ENCODE results near the gene ABLIM2. TPM values are rescaled to one million over a fixed set of nuclear protein-coding genes. Genes with fewer than 3 reads are reported as not detected.

Gene ABLIM2
- total RNA-seq, 6 experiments from 2014 or later, result 0.14 TPM; not detected in 5

DNA sequence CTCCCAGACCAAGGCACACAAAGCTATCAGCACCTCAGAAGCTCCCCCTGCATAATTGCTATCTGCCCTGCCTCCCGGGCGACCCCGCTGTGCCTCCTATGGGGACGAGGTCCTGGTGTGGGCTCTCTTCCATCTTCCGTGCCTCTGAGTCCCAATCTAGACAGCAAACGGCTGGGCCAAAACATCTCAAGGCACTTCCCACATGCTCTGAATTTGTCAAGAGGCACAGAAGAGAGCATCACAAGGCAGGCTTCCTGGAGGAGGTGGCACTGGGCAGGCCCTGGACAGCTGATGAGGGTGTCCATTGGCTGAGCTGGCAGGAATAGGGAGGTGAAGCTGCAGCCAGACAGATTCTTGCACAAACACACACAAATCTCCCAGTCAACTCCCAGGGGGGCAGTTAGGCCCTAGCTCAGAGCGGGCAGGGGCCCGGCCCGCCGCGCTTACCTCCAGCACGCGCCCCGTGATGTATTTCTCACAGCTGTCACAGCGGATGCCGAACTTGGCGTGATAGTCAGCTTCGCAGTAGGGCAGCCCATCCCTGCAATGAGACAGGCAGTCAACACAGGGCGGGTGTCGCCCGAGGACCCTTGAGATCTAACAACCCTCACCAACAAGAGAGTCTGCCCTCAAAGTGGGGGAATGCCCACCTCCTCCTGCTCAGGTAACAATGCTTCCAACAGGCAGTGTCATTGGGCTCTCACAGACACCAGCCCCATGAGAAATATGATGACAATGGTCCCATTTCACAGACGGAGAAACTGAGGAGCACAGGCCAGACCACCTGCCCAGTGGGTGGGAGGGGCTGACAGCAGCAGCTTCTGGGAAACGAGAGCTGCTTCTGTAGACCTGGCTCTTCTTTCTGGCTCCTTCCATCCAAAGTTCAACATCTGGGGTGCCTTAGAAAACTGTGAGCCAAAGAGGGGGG lies 81.2 kb downstream of the ABLIM2 start:
- TF ChIP-seq, protein P1, sequence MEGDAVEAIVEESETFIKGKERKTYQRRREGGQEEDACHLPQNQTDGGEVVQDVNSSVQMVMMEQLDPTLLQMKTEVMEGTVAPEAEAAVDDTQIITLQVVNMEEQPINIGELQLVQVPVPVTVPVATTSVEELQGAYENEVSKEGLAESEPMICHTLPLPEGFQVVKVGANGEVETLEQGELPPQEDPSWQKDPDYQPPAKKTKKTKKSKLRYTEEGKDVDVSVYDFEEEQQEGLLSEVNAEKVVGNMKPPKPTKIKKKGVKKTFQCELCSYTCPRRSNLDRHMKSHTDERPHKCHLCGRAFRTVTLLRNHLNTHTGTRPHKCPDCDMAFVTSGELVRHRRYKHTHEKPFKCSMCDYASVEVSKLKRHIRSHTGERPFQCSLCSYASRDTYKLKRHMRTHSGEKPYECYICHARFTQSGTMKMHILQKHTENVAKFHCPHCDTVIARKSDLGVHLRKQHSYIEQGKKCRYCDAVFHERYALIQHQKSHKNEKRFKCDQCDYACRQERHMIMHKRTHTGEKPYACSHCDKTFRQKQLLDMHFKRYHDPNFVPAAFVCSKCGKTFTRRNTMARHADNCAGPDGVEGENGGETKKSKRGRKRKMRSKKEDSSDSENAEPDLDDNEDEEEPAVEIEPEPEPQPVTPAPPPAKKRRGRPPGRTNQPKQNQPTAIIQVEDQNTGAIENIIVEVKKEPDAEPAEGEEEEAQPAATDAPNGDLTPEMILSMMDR (IDR thresholded peaks at IDR 0.05), result no peak

DNA sequence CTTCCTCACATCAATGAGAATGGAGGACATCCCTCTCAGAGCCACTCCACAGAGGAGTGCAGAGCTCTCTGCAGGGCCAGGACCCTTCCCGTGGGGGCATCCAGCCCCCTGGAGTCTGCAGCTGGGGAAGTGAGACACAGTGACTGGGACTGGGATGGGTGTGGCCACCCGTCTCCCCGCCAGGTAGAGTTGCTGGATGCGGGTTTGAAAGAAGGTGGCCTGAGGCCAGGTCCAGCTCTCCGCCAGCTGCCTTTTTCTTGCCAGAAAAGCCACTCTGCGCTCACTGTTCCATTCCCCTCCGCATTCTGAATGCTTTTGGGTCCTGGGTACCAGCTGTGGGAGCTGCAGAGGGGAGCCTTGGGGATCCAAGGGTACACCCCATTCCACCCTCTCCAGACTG lies 82.6 kb downstream of the ABLIM2 start:
- Mint-ChIP-seq H3K9me3 (no peaks in the 10 kb centered on the region), H3K36me3 (ENCODE audit: low read depth) (no peaks in the 10 kb centered on the region), H3K4me1 (ENCODE audit: low read depth) (no peaks in the 10 kb centered on the region), H3K27ac (no peak overlapping the region), H3K27me3 (ENCODE audit: insufficient read depth) (peaks cover 31% of the 10 kb centered on the region), H3K4me3 (no peak overlapping the region)
- DNase-seq, result no peak
- TF ChIP-seq, protein P1 (IDR thresholded peaks at IDR 0.05), result no peak

More for the DNA sequence above, 81.2 kb downstream of the ABLIM2 start:
- DNase-seq, result no peak
- Mint-ChIP-seq H3K27ac (no peak overlapping the region), H3K27me3 (ENCODE audit: insufficient read depth) (peaks cover 41% of the 10 kb centered on the region), H3K36me3 (ENCODE audit: low read depth) (no peaks in the 10 kb centered on the region), H3K4me3 (no peak overlapping the region), H3K4me1 (ENCODE audit: low read depth) (no peaks in the 10 kb centered on the region), H3K9me3 (no peaks in the 10 kb centered on the region)

DNA sequence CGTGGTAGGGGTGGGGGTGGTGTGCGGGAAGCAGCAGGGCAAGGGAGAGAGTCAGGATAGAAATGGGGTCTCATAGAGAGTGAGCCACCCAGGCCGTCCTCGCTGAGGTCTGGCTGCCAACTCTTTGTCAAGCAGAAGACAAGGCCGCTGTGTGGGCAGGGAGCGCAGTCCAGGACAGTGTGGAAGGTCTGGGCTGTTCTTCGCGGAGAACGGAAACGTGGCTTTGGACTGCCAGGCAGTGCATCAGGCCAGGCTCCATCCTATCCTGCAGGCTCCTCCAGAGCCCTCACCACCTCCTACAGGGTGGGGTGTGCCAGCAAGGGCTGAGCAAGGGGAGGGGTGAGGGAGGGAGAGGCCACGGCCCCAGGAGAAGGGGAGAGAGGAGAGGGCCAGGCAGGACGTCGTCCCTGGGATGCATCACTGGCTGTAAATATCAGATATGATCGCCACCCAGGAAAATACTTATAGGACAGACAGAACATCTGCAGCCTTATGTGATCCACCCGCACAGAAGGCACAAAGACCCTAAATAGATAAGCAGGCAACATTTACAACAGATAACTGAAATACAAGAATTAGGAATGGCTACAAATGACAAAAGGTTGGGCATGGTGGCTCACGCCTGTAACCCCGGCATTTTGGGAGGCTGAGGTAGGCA lies 85.3 kb downstream of the ABLIM2 start:
- DNase-seq, result no peak
- Mint-ChIP-seq H3K36me3 (ENCODE audit: low read depth) (no peaks in the 10 kb centered on the region), H3K27me3 (ENCODE audit: insufficient read depth) (peaks cover 19% of the 10 kb centered on the region), H3K4me1 (ENCODE audit: low read depth) (no peaks in the 10 kb centered on the region), H3K27ac (no peak overlapping the region), H3K9me3 (no peaks in the 10 kb centered on the region), H3K4me3 (no peak overlapping the region)
- TF ChIP-seq, protein P1 (IDR thresholded peaks at IDR 0.05), result no peak

DNA sequence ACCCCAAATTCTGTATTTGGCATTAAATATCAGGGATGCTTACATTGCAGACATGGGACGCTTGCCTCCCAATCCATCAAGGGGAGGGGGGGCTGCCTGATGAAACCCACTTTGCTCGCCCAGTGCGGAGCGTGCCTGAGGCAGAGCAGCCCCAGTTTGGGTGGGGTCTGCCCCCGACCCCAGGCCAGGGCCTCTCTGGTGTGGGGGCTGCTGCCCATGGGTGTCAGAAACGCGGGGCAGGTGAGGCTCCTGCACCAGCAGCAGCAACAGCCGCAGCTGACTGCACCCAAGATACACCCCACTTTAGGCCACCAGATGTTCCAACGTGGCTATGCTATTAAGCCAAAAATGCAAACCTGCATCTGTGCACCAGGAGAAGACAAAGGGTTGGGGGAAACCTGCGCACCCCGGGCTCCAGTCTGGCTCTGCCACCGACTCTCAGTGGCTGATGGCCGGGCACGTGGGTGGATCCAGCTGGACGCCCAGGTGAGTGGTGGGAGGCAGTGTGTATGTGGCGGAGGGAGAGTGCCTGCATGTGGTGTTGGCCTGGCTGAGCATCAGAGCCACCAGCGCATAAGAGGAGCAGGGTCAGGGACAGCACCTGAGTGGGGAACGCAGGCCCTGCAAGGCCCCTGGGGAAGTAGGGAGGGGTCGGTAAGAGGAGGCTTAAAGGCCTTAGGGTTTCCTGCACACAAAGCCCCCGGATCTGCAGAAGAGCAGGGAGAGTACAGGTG lies 86.2 kb downstream of the ABLIM2 start:
- Mint-ChIP-seq H3K36me3 (ENCODE audit: low read depth) (no peaks in the 10 kb centered on the region), H3K27me3 (ENCODE audit: insufficient read depth) (peaks cover 26% of the 10 kb centered on the region), H3K9me3 (no peaks in the 10 kb centered on the region), H3K4me3 (no peak overlapping the region), H3K4me1 (ENCODE audit: low read depth) (no peaks in the 10 kb centered on the region), H3K27ac (no peak overlapping the region)
- DNase-seq, result no peak
- TF ChIP-seq, protein P1 (IDR thresholded peaks at IDR 0.05), result no peak

DNA sequence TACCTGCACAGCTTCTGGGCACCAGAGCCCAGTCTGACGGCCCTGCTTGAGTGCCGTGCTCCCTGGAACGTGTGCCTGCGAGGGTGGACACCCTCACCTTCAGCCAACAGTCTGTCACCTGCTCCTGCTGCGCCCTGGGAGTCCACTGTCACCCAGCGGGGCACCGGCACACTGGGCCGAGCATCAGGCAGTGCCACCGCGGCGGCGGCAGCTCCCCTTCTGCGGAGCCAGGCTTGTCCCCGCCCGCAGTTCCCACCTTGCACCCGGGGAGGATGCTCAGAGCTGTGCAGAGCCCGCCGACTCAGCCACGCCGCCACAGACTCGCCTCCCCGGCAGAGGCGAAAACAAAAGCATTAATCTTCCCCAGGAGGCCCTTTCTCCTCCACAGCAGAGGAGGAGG lies 86.8 kb downstream of the ABLIM2 start:
- H3K4me1 Mint-ChIP-seq (ENCODE audit: low read depth), result no peaks in the 10 kb centered on the region
- H3K4me3 Mint-ChIP-seq, result no peak overlapping the region
- no peaks in the 10 kb centered on the region for H3K36me3 Mint-ChIP-seq (ENCODE audit: low read depth)
- DNase-seq, result no peak
- H3K9me3 Mint-ChIP-seq, result no peaks in the 10 kb centered on the region
- H3K27me3 Mint-ChIP-seq (ENCODE audit: insufficient read depth), result peaks cover 28% of the 10 kb centered on the region
- TF ChIP-seq, protein P1 (IDR thresholded peaks at IDR 0.05), result no peak
- H3K27ac Mint-ChIP-seq, result no peak overlapping the region
